CD4-positive, alpha-beta memory T cell (primary cell): Measurements from ENCODE around the gene CCDC3. TPM values are rescaled to one million over a fixed set of nuclear protein-coding genes. Genes with fewer than 3 reads are reported as not detected.

Experiments
- CTCF ChIA-PET: fragments of 350-600 bp; sonication (Branson Sonifier 250); formaldehyde crosslinking; loops from one replicate; lab custom pipeline; 2021; ENCODE audit warnings: inconsistent platforms; ENCODE audit not compliant: partially characterized antibody; lab: Charles Lee
- POLR2A ChIA-PET: fragments of 350-600 bp; sonication (Branson Sonifier 250); formaldehyde crosslinking; loops from one replicate; lab custom pipeline; 2021; ENCODE audit not compliant: partially characterized antibody; lab: Charles Lee
- DNase-seq, 5 donors: peaks; one replicate each; pipeline versions ENCODE4 v3.0.0 to v3.0.0-alpha.2; 2020 to 2022; ENCODE audit warnings: mixed read lengths in 1 of 5
- H3K27ac ChIP-seq: one replicate; pipeline ENCODE4 v1.7.0; 2013; ENCODE audit warnings: low read depth, low read length
- H3K27me3 ChIP-seq: 2 replicates; pipeline ENCODE4 v1.7.0; 2013; ENCODE audit warnings: mild to moderate bottlenecking, low read length, moderate library complexity; ENCODE audit not compliant: insufficient read depth
- H3K36me3 ChIP-seq: 2 replicates; pipeline ENCODE4 v1.7.0; 2013; ENCODE audit warnings: mild to moderate bottlenecking, low read length, moderate library complexity; ENCODE audit not compliant: insufficient read depth
- H3K4me1 ChIP-seq: 2 replicates; pipeline ENCODE4 v1.7.0; 2013; ENCODE audit warnings: mild to moderate bottlenecking, low read length, moderate library complexity; ENCODE audit not compliant: insufficient read depth
- H3K4me3 ChIP-seq, 2 donors: one replicate each; pipeline ENCODE4 v1.7.0; 2013; ENCODE audit warnings: low read length in 2 of 2, mild to moderate bottlenecking in 1 of 2
- H3K9me3 ChIP-seq, 2 donors: one replicate each; pipeline ENCODE4 v1.7.0; 2013; ENCODE audit warnings: low read length in 2 of 2, control low read depth in 1 of 2; ENCODE audit not compliant: control insufficient read depth in 1 of 2
- H3K27ac Mint-ChIP-seq, 7 donors: one replicate each; pipeline ENCODE4 v1.8.0; 2020 to 2021; ENCODE audit warnings: mixed read lengths in 7 of 7, mild to moderate bottlenecking in 6 of 7, inconsistent platforms in 3 of 7, moderate library complexity in 3 of 7
- H3K27me3 Mint-ChIP-seq, 2 donors: one replicate each; pipeline ENCODE4 v1.8.0; 2020 to 2021; ENCODE audit warnings: mixed read lengths in 2 of 2
- H3K36me3 Mint-ChIP-seq, 2 donors: one replicate each; pipeline ENCODE4 v1.8.0; 2020 to 2021; ENCODE audit warnings: mixed read lengths in 2 of 2, inconsistent platforms in 1 of 2, mild to moderate bottlenecking in 1 of 2
- H3K4me1 Mint-ChIP-seq, 4 donors: one replicate each; pipeline ENCODE4 v1.8.0; 2020 to 2021; ENCODE audit warnings: mixed read lengths in 4 of 4, mild to moderate bottlenecking in 1 of 4
- H3K4me3 Mint-ChIP-seq, 8 donors: one replicate each; pipeline ENCODE4 v1.8.0; 2020 to 2021; ENCODE audit warnings: mixed read lengths in 8 of 8, mild to moderate bottlenecking in 7 of 8, moderate library complexity in 6 of 8, inconsistent platforms in 3 of 8
- H3K9me3 Mint-ChIP-seq, 8 donors: one replicate each; pipeline ENCODE4 v1.8.0; 2020 to 2021; ENCODE audit warnings: mixed read lengths in 8 of 8, mild to moderate bottlenecking in 5 of 8, inconsistent platforms in 3 of 8, moderate library complexity in 1 of 8
- intact Hi-C: fragments of 100-400 bp; cut with micrococcal nuclease; formaldehyde crosslinking; loops from one replicate; pipeline ENCODE4 v1.15.1; 2023
- polyA plus RNA-seq, 2 donors: library from polyadenylated mRNA; unstranded; fragments of 300-500 nt; fragmentation: Illumina TruSeq; gene quantifications; one replicate each; pipeline ENCODE4 v1.2.3, GENCODE V29; 2021
- total RNA-seq, 2 experiments: library from RNA; stranded (reverse); gene quantifications; one replicate each; pipeline ENCODE4 v1.2.3, GENCODE V29; 2021

Gene CCDC3
- total RNA-seq = not detected
- polyA plus RNA-seq = not detected

GRCh38 chr10:13001041-13001886, at the start of gene CCDC3:
Gene CCDC3, minus strand, starts transcription at chr10:13001713. Its CDS starts 143 bp downstream, at chr10:13001570.
- ChIA-PET CTCF (no interaction called here), POLR2A (no interaction called here)
- H3K36me3 ChIP-seq = no peaks in the 10 kb centered on the region
- H3K4me3 Mint-ChIP-seq = peak within 1 kb of the TSS in 6 of 8 donors; percentile 32 to 58 (median 46)
- peaks cover 3 to 10% (median 6%) of the 10 kb centered on the region in 4 donors for H3K4me1 Mint-ChIP-seq
- no peak for DNase-seq
- peaks cover 0 to 4% (median 0%) of the 10 kb centered on the region in 8 donors for H3K9me3 Mint-ChIP-seq
- H3K4me3 ChIP-seq = no peak within 1 kb of the TSS
- no peaks in the 10 kb centered on the region for H3K36me3 Mint-ChIP-seq
- H3K27me3 ChIP-seq = peaks cover 10% of the 10 kb centered on the region
- peaks cover 49 to 50% of the 10 kb centered on the region in 2 donors for H3K27me3 Mint-ChIP-seq
- intact Hi-C loops = no loop called here
- peak within 1 kb of the TSS in 1 of 7 donors; percentile 30 for H3K27ac Mint-ChIP-seq
- no peak within 1 kb of the TSS for H3K27ac ChIP-seq
- no peaks in the 10 kb centered on the region for H3K4me1 ChIP-seq
- no peaks in the 10 kb centered on the region for H3K9me3 ChIP-seq

DNA sequence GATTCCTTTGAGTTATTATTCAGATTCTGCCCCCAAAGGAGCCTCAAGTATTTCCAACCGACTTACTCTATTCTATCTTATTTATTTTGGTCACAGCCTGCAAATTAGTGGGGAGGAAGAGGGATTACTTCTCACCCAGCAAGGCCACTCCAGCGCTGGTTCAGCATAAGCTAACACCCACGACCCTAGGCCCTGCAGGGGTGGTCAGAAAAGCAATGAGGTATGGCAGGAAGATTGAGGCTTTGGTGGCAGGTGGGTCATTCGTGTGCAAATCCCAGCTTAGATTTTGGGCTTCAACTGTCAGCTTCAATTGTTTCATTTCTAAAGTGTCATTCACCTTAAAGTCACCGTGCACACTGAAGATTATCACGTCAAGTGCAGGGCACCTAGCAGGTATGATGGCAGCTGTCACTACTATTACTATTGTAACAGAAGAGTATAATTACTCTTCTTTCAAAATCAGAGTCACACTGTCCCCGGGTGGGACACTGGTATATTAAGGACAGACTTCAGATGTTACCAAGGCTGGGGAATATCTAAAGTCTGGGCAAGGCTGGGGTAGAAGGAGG, 49.7 kb upstream of the CCDC3 start:
- H3K9me3 ChIP-seq = no peaks in the 10 kb centered on the region
- no peak overlapping the region for H3K27ac ChIP-seq
- H3K4me1 ChIP-seq = no peaks in the 10 kb centered on the region
- H3K4me3 ChIP-seq = no peak overlapping the region
- H3K36me3 Mint-ChIP-seq = no peaks in the 10 kb centered on the region
- H3K4me1 Mint-ChIP-seq = no peaks in the 10 kb centered on the region
- no peaks in the 10 kb centered on the region for H3K9me3 Mint-ChIP-seq
- ChIA-PET POLR2A (no interaction called here), CTCF (no interaction called here)
- H3K36me3 ChIP-seq = no peaks in the 10 kb centered on the region
- H3K27me3 Mint-ChIP-seq = peaks cover 9 to 14% of the 10 kb centered on the region in 2 donors
- no peak overlapping the region for H3K27ac Mint-ChIP-seq
- intact Hi-C loops = no loop called here
- no peaks in the 10 kb centered on the region for H3K27me3 ChIP-seq
- no peak for DNase-seq
- no peak overlapping the region for H3K4me3 Mint-ChIP-seq

- H3K4me1 ChIP-seq = no peaks in the 10 kb centered on the region
- H3K9me3 Mint-ChIP-seq = no peaks in the 10 kb centered on the region
Observed at GRCh38 chr10:13049774-13050420, 48.4 kb upstream of the CCDC3 start.

GRCh38 chr10:13048762-13049161, 47.2 kb upstream of the CCDC3 start:
- Histone ChIP-seq H3K36me3 (no peaks in the 10 kb centered on the region), H3K27me3 (no peaks in the 10 kb centered on the region), H3K9me3 (no peaks in the 10 kb centered on the region), H3K27ac (no peak overlapping the region), H3K4me1 (no peaks in the 10 kb centered on the region), H3K4me3 (no peak overlapping the region)
- Mint-ChIP-seq H3K4me3 (no peak overlapping the region), H3K9me3 (peaks cover 0 to 5% (median 0%) of the 10 kb centered on the region in 8 donors), H3K27me3 (peaks cover 8 to 13% of the 10 kb centered on the region in 2 donors), H3K36me3 (no peaks in the 10 kb centered on the region), H3K4me1 (no peaks in the 10 kb centered on the region), H3K27ac (no peak overlapping the region)
- DNase-seq = no peak
- intact Hi-C loops = no loop called here
- CTCF ChIA-PET = interaction anchor here (0.6 kb wide), 1 partner anchor 11 kb away, joined by 4 read pairs; no protein-coding TSS in a partner anchor
- POLR2A ChIA-PET = no interaction called here

More at GRCh38 chr10:13049774-13050420, 48.4 kb upstream of the CCDC3 start:
- Histone ChIP-seq H3K27me3 (no peaks in the 10 kb centered on the region), H3K9me3 (no peaks in the 10 kb centered on the region), H3K36me3 (no peaks in the 10 kb centered on the region), H3K4me3 (no peak overlapping the region), H3K27ac (no peak overlapping the region)
- Mint-ChIP-seq H3K27me3 (peaks cover 9 to 14% of the 10 kb centered on the region in 2 donors), H3K36me3 (no peaks in the 10 kb centered on the region), H3K4me3 (no peak overlapping the region), H3K4me1 (no peaks in the 10 kb centered on the region), H3K27ac (peak overlapping the region in 1 of 7 donors; percentile 32)
- intact Hi-C loops = no loop called here
- DNase-seq = no peak
- CTCF ChIA-PET = no interaction called here
- POLR2A ChIA-PET = no interaction called here

- H3K9me3 ChIP-seq = no peaks in the 10 kb centered on the region
- no peak overlapping the region for H3K4me3 ChIP-seq
- H3K4me1 Mint-ChIP-seq = no peaks in the 10 kb centered on the region
- no peak overlapping the region for H3K4me3 Mint-ChIP-seq
- H3K27me3 ChIP-seq = no peaks in the 10 kb centered on the region
- H3K36me3 Mint-ChIP-seq = no peaks in the 10 kb centered on the region
- no peak overlapping the region for H3K27ac ChIP-seq
- ChIA-PET POLR2A (no interaction called here), CTCF (interaction anchor here (1.0 kb wide), 1 partner anchor 19 kb away, joined by 3 read pairs; no protein-coding TSS in a partner anchor)
- no peak for DNase-seq
- intact Hi-C loops = no loop called here
- no peak overlapping the region for H3K27ac Mint-ChIP-seq
- H3K9me3 Mint-ChIP-seq = peaks cover 0 to 12% (median 2%) of the 10 kb centered on the region in 8 donors
- H3K27me3 Mint-ChIP-seq = peaks cover 9 to 14% of the 10 kb centered on the region in 2 donors
- H3K4me1 ChIP-seq = no peaks in the 10 kb centered on the region
- H3K36me3 ChIP-seq = no peaks in the 10 kb centered on the region
Observed at GRCh38 chr10:13047529-13048206, 46.2 kb upstream of the CCDC3 start.

DNA sequence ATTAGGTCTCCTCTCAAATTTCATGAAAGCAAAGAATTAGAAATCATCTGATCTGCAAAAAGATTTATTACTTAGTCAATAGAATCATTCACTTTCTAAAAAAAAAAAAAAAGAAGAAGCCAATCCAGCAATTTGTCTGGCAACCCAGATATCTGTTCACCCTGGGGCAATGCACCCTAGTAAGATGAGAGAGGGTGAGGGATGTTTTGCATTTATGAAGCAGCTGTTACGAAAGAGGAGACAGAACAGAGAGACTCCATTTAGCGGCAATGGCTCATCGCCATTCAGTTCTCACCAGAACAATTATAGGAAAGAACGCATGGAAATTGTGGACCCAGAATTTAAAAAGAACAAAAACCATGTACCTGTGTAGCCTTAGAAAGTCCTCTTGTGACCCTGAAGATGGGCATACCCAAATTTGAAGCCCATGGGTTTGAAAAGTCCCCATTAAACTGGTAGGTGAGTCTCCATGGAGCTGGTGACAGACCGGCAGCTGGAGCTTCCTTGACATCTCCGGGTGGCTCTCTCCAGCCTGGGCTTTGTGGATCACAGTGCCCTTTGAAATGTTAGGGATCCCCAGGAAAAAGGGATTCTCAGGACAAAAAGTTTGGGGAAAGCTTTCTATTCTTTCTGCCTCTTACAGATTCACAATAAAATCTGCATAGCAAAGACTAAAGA, 45.5 kb upstream of the CCDC3 start:
- ChIA-PET POLR2A (no interaction called here), CTCF (interaction anchor here (0.5 to 1.0 kb wide), 2 partner anchors 19 to 27 kb away, joined by 3 read pairs; no protein-coding TSS in a partner anchor)
- H3K36me3 ChIP-seq = no peaks in the 10 kb centered on the region
- H3K27me3 ChIP-seq = no peaks in the 10 kb centered on the region
- no peaks in the 10 kb centered on the region for H3K9me3 ChIP-seq
- H3K27me3 Mint-ChIP-seq = peaks cover 9 to 14% of the 10 kb centered on the region in 2 donors
- no peaks in the 10 kb centered on the region for H3K4me1 Mint-ChIP-seq
- no peak overlapping the region for H3K27ac ChIP-seq
- H3K27ac Mint-ChIP-seq = no peak overlapping the region
- H3K9me3 Mint-ChIP-seq = peaks cover 0 to 12% (median 2%) of the 10 kb centered on the region in 8 donors
- H3K4me3 Mint-ChIP-seq = no peak overlapping the region
- intact Hi-C loops = no loop called here
- no peaks in the 10 kb centered on the region for H3K4me1 ChIP-seq
- H3K4me3 ChIP-seq = no peak overlapping the region
- no peaks in the 10 kb centered on the region for H3K36me3 Mint-ChIP-seq
- DNase-seq = no peak
